ENCODE data around the gene TALDO1. TPM values are rescaled to one million over a fixed set of nuclear protein-coding genes. Genes with fewer than 3 reads are reported as not detected.

TALDO1 gene
- total RNA-seq, 1 donor from 2014 or later = 207 TPM

GRCh38 chr11:790721-791564 lies 43.7 kb downstream of the TALDO1 start:
- TF ChIP-seq CTCF (IDR thresholded peaks at IDR 0.05; ENCODE audit: insufficient read depth, low read length, poor library complexity, severe bottlenecking) = no peak
- Histone ChIP-seq H3K27me3 (ENCODE audit: control insufficient read depth, insufficient read depth, low read length) (peaks cover 22% of the 10 kb centered on the region), H3K36me3 (ENCODE audit: control insufficient read depth, insufficient read depth, low read length) (no peaks in the 10 kb centered on the region), H3K4me3 (ENCODE audit: low read depth, low read length) (no peak overlapping the region)
- no peak for DNase-seq (ENCODE audit: low read depth)

GRCh38 chr11:791658-792534 lies 44.6 kb downstream of the TALDO1 start:
- Histone ChIP-seq H3K27me3 (ENCODE audit: control insufficient read depth, insufficient read depth, low read length) (peaks cover 19% of the 10 kb centered on the region), H3K36me3 (ENCODE audit: control insufficient read depth, insufficient read depth, low read length) (no peaks in the 10 kb centered on the region), H3K4me3 (ENCODE audit: low read depth, low read length) (no peak overlapping the region)
- TF ChIP-seq CTCF (IDR thresholded peaks at IDR 0.05; ENCODE audit: insufficient read depth, low read length, poor library complexity, severe bottlenecking) = no peak
- DNase-seq (ENCODE audit: low read depth) = no peak

GRCh38 chr11:792535-792821 lies 45.2 kb downstream of the TALDO1 start:
- DNase-seq (ENCODE audit: low read depth) = no peak

GRCh38 chr11:792873-793272 lies 45.6 kb downstream of the TALDO1 start:
- no peak for TF ChIP-seq CTCF (IDR thresholded peaks at IDR 0.05; ENCODE audit: insufficient read depth, low read length, poor library complexity, severe bottlenecking)
- no peak overlapping the region for H3K4me3 ChIP-seq (ENCODE audit: low read depth, low read length)
- no peak for DNase-seq (ENCODE audit: low read depth)
- H3K27me3 ChIP-seq (ENCODE audit: control insufficient read depth, insufficient read depth, low read length) = peaks cover 19% of the 10 kb centered on the region
- H3K36me3 ChIP-seq (ENCODE audit: control insufficient read depth, insufficient read depth, low read length) = no peaks in the 10 kb centered on the region

More at GRCh38 chr11:792535-792821, 45.2 kb downstream of the TALDO1 start:
- H3K27me3 ChIP-seq (ENCODE audit: control insufficient read depth, insufficient read depth, low read length) = peaks cover 19% of the 10 kb centered on the region
- TF ChIP-seq CTCF (IDR thresholded peaks at IDR 0.05; ENCODE audit: insufficient read depth, low read length, poor library complexity, severe bottlenecking) = no peak
- H3K36me3 ChIP-seq (ENCODE audit: control insufficient read depth, insufficient read depth, low read length) = no peaks in the 10 kb centered on the region
- H3K4me3 ChIP-seq (ENCODE audit: low read depth, low read length) = no peak overlapping the region

- no peak for TF ChIP-seq CTCF (IDR thresholded peaks at IDR 0.05; ENCODE audit: insufficient read depth, low read length, poor library complexity, severe bottlenecking)
- no peak for DNase-seq (ENCODE audit: low read depth)
- H3K27me3 ChIP-seq (ENCODE audit: control insufficient read depth, insufficient read depth, low read length) = peaks cover 15% of the 10 kb centered on the region
- no peak overlapping the region for H3K4me3 ChIP-seq (ENCODE audit: low read depth, low read length)
- no peaks in the 10 kb centered on the region for H3K36me3 ChIP-seq (ENCODE audit: control insufficient read depth, insufficient read depth, low read length)
Measured at GRCh38 chr11:793556-793955, 46.3 kb downstream of the TALDO1 start.

Data from kidney epithelial cell (primary cell).